Liver (tissue), 9 donors: ENCODE data around the gene MINK1. TPM values are rescaled to one million over a fixed set of nuclear protein-coding genes. Genes with fewer than 3 reads are reported as not detected.

Source experiments
- DNase-seq: peaks from one replicate; pipeline ENCODE4 v3.0.0-alpha.2; 2017; ENCODE audit warnings: low spot score
- H3K27ac ChIP-seq, 2 donors: one replicate each; pipeline ENCODE4 v1.7.0; 2013; ENCODE audit warnings: inconsistent platforms in 2 of 2, low read length in 2 of 2, control low read depth in 1 of 2, low read depth in 1 of 2, mild to moderate bottlenecking in 1 of 2
- H3K27me3 ChIP-seq, 4 donors: one replicate each; pipeline versions ENCODE4 v1.6.1 to v1.7.0; 2013; ENCODE audit warnings: low read length in 3 of 4, inconsistent platforms in 1 of 4, mild to moderate bottlenecking in 1 of 4, moderate library complexity in 1 of 4; ENCODE audit not compliant: control insufficient read depth in 4 of 4, insufficient read depth in 4 of 4
- H3K36me3 ChIP-seq, 4 donors: one replicate each; pipeline versions ENCODE4 v1.6.1 to v1.7.0; 2013; ENCODE audit warnings: low read length in 3 of 4, mild to moderate bottlenecking in 3 of 4, low read depth in 1 of 4, moderate library complexity in 1 of 4; ENCODE audit not compliant: control insufficient read depth in 4 of 4, insufficient read depth in 3 of 4
- H3K4me1 ChIP-seq, 4 donors: one replicate each; pipeline versions ENCODE4 v1.6.1 to v1.7.0; 2013; ENCODE audit warnings: low read length in 3 of 4, mild to moderate bottlenecking in 3 of 4, moderate library complexity in 1 of 4; ENCODE audit not compliant: control insufficient read depth in 4 of 4, insufficient read depth in 4 of 4
- H3K4me3 ChIP-seq, 3 donors: one replicate each; pipeline versions ENCODE4 v1.6.1 to v1.7.0; 2013; ENCODE audit warnings: low read length in 3 of 3, control low read depth in 1 of 3, low read depth in 1 of 3, mild to moderate bottlenecking in 1 of 3
- H3K9ac ChIP-seq, 2 donors: one replicate each; pipeline ENCODE4 v1.7.0; 2013; ENCODE audit warnings: low read length in 2 of 2, mild to moderate bottlenecking in 2 of 2, moderate library complexity in 2 of 2, control low read depth in 1 of 2, low read depth in 1 of 2
- H3K9me3 ChIP-seq, 4 donors: one replicate each; pipeline versions ENCODE4 v1.6.1 to v1.7.0; 2013; ENCODE audit warnings: low read length in 3 of 4; ENCODE audit not compliant: control insufficient read depth in 4 of 4
- ATF3 ChIP-seq: IDR thresholded peaks from 2 replicates; pipeline ENCODE4 v1.6.1; 2016; ENCODE audit warnings: antibody characterized with exemption
- CTCF ChIP-seq: fragments of 150-350 bp; IDR thresholded peaks from 2 replicates; pipeline ENCODE4 v1.5.1; 2017; ENCODE audit warnings: improper control_type of control experiment, low read depth, low read length; ENCODE audit not compliant: missing input control
- EGR1 ChIP-seq, 2 donors: IDR thresholded peaks; 2 replicates each; pipeline ENCODE4 v1.6.1; 2016 to 2018; ENCODE audit warnings: antibody characterized with exemption in 2 of 2, low read depth in 2 of 2
- FOXA1 ChIP-seq: IDR thresholded peaks from 2 replicates; pipeline ENCODE4 v1.6.1; 2016; ENCODE audit warnings: antibody characterized with exemption
- FOXA2 ChIP-seq: IDR thresholded peaks from 2 replicates; pipeline ENCODE4 v1.6.1; 2016; ENCODE audit warnings: antibody characterized with exemption
- GABPA ChIP-seq, 2 donors: IDR thresholded peaks in 1 of 2; conservative IDR thresholded peaks in 1 of 2; 2 replicates each; pipeline ENCODE4 v1.6.1; 2016; ENCODE audit warnings: antibody characterized with exemption in 2 of 2, mild to moderate bottlenecking in 1 of 2, moderate library complexity in 1 of 2
- HNF4A ChIP-seq, 2 donors: conservative IDR thresholded peaks; 2 replicates each; pipeline ENCODE4 v1.6.1; 2016; ENCODE audit warnings: antibody characterized with exemption in 2 of 2, mild to moderate bottlenecking in 2 of 2
- HNF4G ChIP-seq: IDR thresholded peaks from 2 replicates; pipeline ENCODE4 v1.6.1; 2016; ENCODE audit warnings: antibody characterized with exemption
- JUND ChIP-seq, 2 donors: IDR thresholded peaks; 2 replicates each; pipeline ENCODE4 v1.6.1; 2016; ENCODE audit warnings: antibody characterized with exemption in 2 of 2
- MAX ChIP-seq: IDR thresholded peaks from 2 replicates; pipeline ENCODE4 v1.6.1; 2016; ENCODE audit warnings: antibody characterized with exemption
- NR2F2 ChIP-seq: IDR thresholded peaks from 2 replicates; pipeline ENCODE4 v1.6.1; 2016; ENCODE audit warnings: antibody characterized with exemption
- RAD21 ChIP-seq, 2 donors: IDR thresholded peaks; 2 replicates each; pipeline ENCODE4 v1.6.1; 2016; ENCODE audit warnings: antibody characterized with exemption in 2 of 2, mild to moderate bottlenecking in 2 of 2
- RXRA ChIP-seq, 2 donors: IDR thresholded peaks; 2 replicates each; pipeline ENCODE4 v1.6.1; 2017 to 2018; ENCODE audit warnings: antibody characterized with exemption in 2 of 2, mild to moderate bottlenecking in 1 of 2
- SP1 ChIP-seq: IDR thresholded peaks from 2 replicates; pipeline ENCODE4 v1.6.1; 2018; ENCODE audit warnings: antibody characterized with exemption, mild to moderate bottlenecking
- TAF1 ChIP-seq: conservative IDR thresholded peaks from 2 replicates; pipeline ENCODE4 v1.6.1; 2016; ENCODE audit warnings: antibody characterized with exemption, mild to moderate bottlenecking
- ZBTB33 ChIP-seq: IDR thresholded peaks from 2 replicates; pipeline ENCODE4 v1.6.1; 2016; ENCODE audit warnings: antibody characterized with exemption
- WGBS: extraction: QIAGEN DNeasy Blood & Tissue Kit; methylation state at CpG from one replicate; pipeline ENCODE4 v1.1.7; 2013; 5-methylcytosine and 5-hydroxymethylcytosine counted together
- polyA plus RNA-seq, 2 donors: library from polyadenylated mRNA; stranded (reverse) in 1 of 2; unstranded in 1 of 2; fragments of 200-250 nt in 1 of 2; fragments of >200 nt in 1 of 2; fragmentation: Nextera tagmentation in 1 of 2; extraction: Ambion mirVana in 1 of 2; gene quantifications; one replicate each; pipeline versions ENCODE4 v1.2.1 to v1.2.3, GENCODE V29; 2013 to 2015
- total RNA-seq, 2 donors: library from RNA; depleted of rRNA; stranded (reverse); fragments of >200 nt; gene quantifications; one replicate each; pipeline ENCODE4 v1.2.3, GENCODE V29; 2014
- donor health status: healthy.
- donor health status: healthy.
- donor health status: healthy.
- donor health status: healthy.
- donor health status: healthy.

MINK1 gene
- total and polyA plus RNA-seq, 4 donors, result 6.9 to 30.6 (median 21.1) TPM

GRCh38 chr17:4892499-4893221 is 59.5 kb downstream of the MINK1 start (continued):
- TF ChIP-seq RAD21 (IDR thresholded peaks at IDR 0.05) (no peak), MAX (no peak), ZBTB33 (no peak), TAF1 (no peak), CTCF (no peak), FOXA2 (no peak)

GRCh38 chr17:4893272-4893671 is 60.1 kb downstream of the MINK1 start:
- Histone ChIP-seq H3K4me1 (peaks cover 2 to 34% (median 16%) of the 10 kb centered on the region in 4 donors), H3K9me3 (no peaks in the 10 kb centered on the region), H3K36me3 (peaks cover 14 to 55% (median 20%) of the 10 kb centered on the region in 4 donors), H3K27me3 (no peaks in the 10 kb centered on the region), H3K9ac (no peak overlapping the region), H3K27ac (no peak overlapping the region), H3K4me3 (no peak overlapping the region)
- no peak for DNase-seq
- 92% methylated on average over 18 of the region's 18 CpGs for WGBS
- no peak for TF ChIP-seq NR2F2
- TF ChIP-seq ZBTB33, result no peak
- no peak for TF ChIP-seq FOXA1
- TF ChIP-seq RAD21 (IDR thresholded peaks at IDR 0.05), result no peak
- TF ChIP-seq ATF3, result no peak

- DNase-seq, result no peak
- no peak overlapping the region for H3K9ac ChIP-seq
- H3K36me3 ChIP-seq, result peaks cover 14 to 55% (median 20%) of the 10 kb centered on the region in 4 donors
- WGBS, result 92% methylated on average over 31 of the region's 31 CpGs
- no peak overlapping the region for H3K4me3 ChIP-seq
- H3K27me3 ChIP-seq, result no peaks in the 10 kb centered on the region
- no peak overlapping the region for H3K27ac ChIP-seq
- peaks cover 2 to 40% (median 23%) of the 10 kb centered on the region in 4 donors for H3K4me1 ChIP-seq
- no peaks in the 10 kb centered on the region for H3K9me3 ChIP-seq
- no peak for TF ChIP-seq HNF4A (conservative IDR thresholded peaks at IDR 0.05)
- TF ChIP-seq ZBTB33, result no peak
- TF ChIP-seq FOXA1, result no peak
- TF ChIP-seq FOXA2, result no peak
- TF ChIP-seq RAD21 (IDR thresholded peaks at IDR 0.05), result no peak
- no peak for TF ChIP-seq EGR1 (IDR thresholded peaks at IDR 0.05; ENCODE audit: low read depth in 2 of 2)
- TF ChIP-seq RXRA (IDR thresholded peaks at IDR 0.05), result no peak
- no peak for TF ChIP-seq GABPA (IDR thresholded peaks at IDR 0.05 in 1 of 2, conservative IDR thresholded peaks at IDR 0.05 in 1 of 2)
- no peak for TF ChIP-seq JUND (IDR thresholded peaks at IDR 0.05)
- no peak for TF ChIP-seq HNF4G
- TF ChIP-seq SP1, result no peak
- no peak for TF ChIP-seq CTCF
- TF ChIP-seq NR2F2, result no peak
Measured at GRCh38 chr17:4893721-4894560, 60.8 kb downstream of the MINK1 start.
